ENCODE data around the gene SNAP23.
"Not testable (repeated sequence)": the region's sequence is repeated elsewhere in the genome, so short reads cannot be mapped to it uniquely, and the experiment has no call there.

Gene SNAP23

GRCh38 chr15:42533246-42533645 lies 37.8 kb downstream of the SNAP23 start:
- Histone ChIP-seq H3K4me3 (ENCODE audit: low read length) (no peak overlapping the region), H3K4me1 (ENCODE audit: control insufficient read depth, insufficient read depth, low read length) (no peaks in the 10 kb centered on the region), H3K27me3 (ENCODE audit: control insufficient read depth, insufficient read depth, low read length) (no peaks in the 10 kb centered on the region), H3K9ac (ENCODE audit: low read depth, low read length) (no peak overlapping the region), H3K9me3 (replicated peaks; ENCODE audit: low read length) (no peaks in the 10 kb centered on the region), H3K36me3 (ENCODE audit: insufficient read depth, low read length) (peaks cover 36% of the 10 kb centered on the region), H3K4me2 (ENCODE audit: low read length) (no peak overlapping the region)

DNA sequence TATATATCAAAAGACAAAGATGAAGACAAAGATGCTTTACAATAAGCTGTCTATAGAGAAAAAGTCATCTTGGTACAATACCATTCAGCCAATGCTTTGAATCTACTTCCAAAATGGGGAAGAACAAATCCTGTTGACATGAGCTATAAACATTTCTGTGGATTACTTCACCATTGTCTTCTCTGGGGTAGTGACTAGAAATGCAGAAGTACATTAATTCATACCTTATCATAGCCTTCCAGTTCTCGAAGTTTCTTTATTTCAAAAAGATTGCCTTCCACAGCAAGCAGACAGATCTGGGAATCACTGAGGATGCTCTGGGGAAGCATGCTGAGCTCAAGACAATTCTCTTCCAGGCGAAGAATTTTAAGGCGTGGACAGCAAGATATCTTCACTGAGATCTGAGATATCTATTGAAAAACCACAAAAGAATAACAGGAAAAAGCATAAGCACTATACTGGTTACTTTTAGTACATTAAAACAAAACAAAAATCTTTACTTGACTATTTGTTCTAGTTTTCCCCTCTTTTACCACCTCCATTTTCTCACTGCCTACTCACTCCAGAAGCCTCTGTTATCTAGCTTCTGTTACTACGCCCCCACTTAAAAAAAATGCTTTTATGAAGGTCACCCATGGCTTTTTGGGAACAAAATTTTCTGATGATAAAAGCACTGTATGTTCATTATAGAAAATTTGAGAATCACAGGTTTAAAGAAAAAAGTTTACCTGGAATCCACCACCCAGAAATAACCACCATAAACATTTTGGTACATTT lies 49.6 kb downstream of the SNAP23 start:
- Histone ChIP-seq H3K4me2 (ENCODE audit: low read length) (no peak overlapping the region), H3K36me3 (ENCODE audit: insufficient read depth, low read length) (peaks cover 23% of the 10 kb centered on the region), H3K9me3 (replicated peaks; ENCODE audit: low read length) (no peaks in the 10 kb centered on the region), H3K4me1 (ENCODE audit: control insufficient read depth, insufficient read depth, low read length) (peaks cover 22% of the 10 kb centered on the region), H3K27me3 (ENCODE audit: control insufficient read depth, insufficient read depth, low read length) (no peaks in the 10 kb centered on the region), H3K9ac (ENCODE audit: low read depth, low read length) (no peak overlapping the region), H3K4me3 (ENCODE audit: low read length) (no peak overlapping the region)

DNA sequence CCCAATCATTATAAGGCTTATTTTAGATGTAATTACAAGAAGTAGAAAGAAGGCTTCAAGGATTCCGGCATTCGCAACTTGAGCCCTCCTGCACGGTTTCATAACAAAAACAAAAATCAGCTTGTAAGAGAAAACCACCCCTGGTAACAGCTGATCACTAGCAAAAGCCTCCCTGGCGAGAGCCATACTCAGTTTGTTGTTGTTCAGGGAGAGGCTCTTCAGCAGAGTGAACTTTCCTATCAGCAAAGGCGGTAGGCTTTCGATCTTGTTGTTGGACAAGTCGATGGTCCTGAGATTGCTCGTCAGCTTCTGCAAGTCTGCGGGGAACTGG lies 52.4 kb downstream of the SNAP23 start:
- H3K4me2 ChIP-seq (ENCODE audit: low read length) = peak overlapping the region; percentile 85
- peaks cover 22% of the 10 kb centered on the region for H3K4me1 ChIP-seq (ENCODE audit: control insufficient read depth, insufficient read depth, low read length)
- H3K9me3 ChIP-seq (replicated peaks; ENCODE audit: low read length) = no peaks in the 10 kb centered on the region
- H3K36me3 ChIP-seq (ENCODE audit: insufficient read depth, low read length) = peaks cover 23% of the 10 kb centered on the region
- no peaks in the 10 kb centered on the region for H3K27me3 ChIP-seq (ENCODE audit: control insufficient read depth, insufficient read depth, low read length)
- H3K4me3 ChIP-seq (ENCODE audit: low read length) = peak overlapping the region; percentile 99
- H3K9ac ChIP-seq (ENCODE audit: low read depth, low read length) = peak overlapping the region; percentile 96

- no peaks in the 10 kb centered on the region for H3K27me3 ChIP-seq (ENCODE audit: control insufficient read depth, insufficient read depth, low read length)
- peaks cover 21% of the 10 kb centered on the region for H3K36me3 ChIP-seq (ENCODE audit: insufficient read depth, low read length)
- H3K9ac ChIP-seq (ENCODE audit: low read depth, low read length) = peak within 1 kb of the TSS; percentile 96
- H3K9me3 ChIP-seq (replicated peaks; ENCODE audit: low read length) = no peaks in the 10 kb centered on the region
- H3K4me1 ChIP-seq (ENCODE audit: control insufficient read depth, insufficient read depth, low read length) = peaks cover 22% of the 10 kb centered on the region
- peak within 1 kb of the TSS; percentile 99 for H3K4me3 ChIP-seq (ENCODE audit: low read length)
- peak within 1 kb of the TSS; percentile 85 for H3K4me2 ChIP-seq (ENCODE audit: low read length)
Observed at GRCh38 chr15:42548249-42549031, 53.0 kb downstream of the SNAP23 start, which contains the start of the genes HAUS2 and LRRC57. Gene HAUS2 (plus strand): TSS chr15:42548838. CDS start chr15:42548873, 35 bp downstream. Gene LRRC57 (minus strand): TSS chr15:42548793. CDS start chr15:42548434, 359 bp downstream.

DNA sequence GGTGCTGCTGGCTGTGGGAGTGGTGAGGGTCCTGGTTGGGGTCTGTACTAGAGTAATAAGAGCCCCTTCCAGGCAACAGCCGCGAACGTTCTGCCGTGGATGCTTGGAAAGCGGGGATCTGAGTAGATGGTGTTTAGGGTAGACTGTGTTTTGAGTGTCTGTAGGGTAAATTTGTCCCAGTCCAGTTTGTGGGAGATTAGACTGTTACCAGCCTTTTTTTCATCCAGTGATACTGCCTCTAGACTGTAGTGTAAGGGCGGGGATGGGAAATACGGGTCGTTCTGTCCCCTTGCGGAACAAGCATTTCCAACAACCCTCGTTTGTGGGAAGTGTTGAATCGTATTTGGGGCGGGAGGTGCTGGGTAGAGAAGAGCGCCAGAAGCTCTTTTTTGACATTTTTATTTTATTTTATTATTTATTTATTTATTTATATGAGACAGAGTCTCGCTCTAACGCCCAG lies 53.6 kb downstream of the SNAP23 start:
- Histone ChIP-seq H3K9ac (ENCODE audit: low read depth, low read length) (peak overlapping the region; percentile 96), H3K9me3 (replicated peaks; ENCODE audit: low read length) (no peaks in the 10 kb centered on the region), H3K27me3 (ENCODE audit: control insufficient read depth, insufficient read depth, low read length) (no peaks in the 10 kb centered on the region), H3K4me3 (ENCODE audit: low read length) (peak overlapping the region; percentile 99), H3K36me3 (ENCODE audit: insufficient read depth, low read length) (peaks cover 14% of the 10 kb centered on the region), H3K4me1 (ENCODE audit: control insufficient read depth, insufficient read depth, low read length) (peaks cover 22% of the 10 kb centered on the region), H3K4me2 (ENCODE audit: low read length) (peak overlapping the region; percentile 85)

DNA sequence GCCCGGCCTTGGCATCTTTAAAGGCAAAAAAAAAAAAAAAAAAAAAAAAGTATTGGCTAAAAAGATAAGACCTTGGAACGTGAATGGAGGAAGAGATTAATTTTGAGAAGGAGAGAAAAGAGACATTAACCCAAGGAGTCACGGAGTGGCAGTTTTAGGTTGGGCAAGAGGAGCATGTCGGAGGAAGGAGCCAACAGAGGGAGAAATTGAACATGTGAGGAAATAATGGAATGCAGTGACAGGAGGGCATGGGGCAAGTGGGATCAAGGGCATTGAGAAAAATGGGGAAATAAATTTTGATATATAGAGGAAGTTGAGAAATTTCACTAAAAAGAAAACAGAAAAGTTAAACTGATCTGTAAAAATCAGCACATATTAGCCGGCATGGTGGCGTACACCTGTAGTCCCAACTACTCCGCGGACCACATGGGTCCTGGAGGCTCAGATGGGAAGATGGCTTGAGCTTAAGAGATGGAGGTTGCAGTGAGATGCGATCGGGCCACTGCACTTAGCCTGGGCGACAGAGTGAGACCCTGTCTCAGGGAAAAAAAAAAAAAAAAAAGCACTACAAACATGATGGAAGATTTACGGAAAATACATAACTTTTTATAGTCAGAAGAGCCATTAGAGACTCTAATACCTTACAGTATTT lies 54.4 kb downstream of the SNAP23 start:
- Histone ChIP-seq H3K27me3 (ENCODE audit: control insufficient read depth, insufficient read depth, low read length) (no peaks in the 10 kb centered on the region), H3K4me1 (ENCODE audit: control insufficient read depth, insufficient read depth, low read length) (peaks cover 22% of the 10 kb centered on the region), H3K4me2 (ENCODE audit: low read length) (peak overlapping the region; percentile 85), H3K9me3 (replicated peaks; ENCODE audit: low read length) (no peaks in the 10 kb centered on the region), H3K36me3 (ENCODE audit: insufficient read depth, low read length) (peaks cover 9% of the 10 kb centered on the region), H3K9ac (ENCODE audit: low read depth, low read length) (peak overlapping the region; percentile 96), H3K4me3 (ENCODE audit: low read length) (peak overlapping the region; percentile 64)

DNA sequence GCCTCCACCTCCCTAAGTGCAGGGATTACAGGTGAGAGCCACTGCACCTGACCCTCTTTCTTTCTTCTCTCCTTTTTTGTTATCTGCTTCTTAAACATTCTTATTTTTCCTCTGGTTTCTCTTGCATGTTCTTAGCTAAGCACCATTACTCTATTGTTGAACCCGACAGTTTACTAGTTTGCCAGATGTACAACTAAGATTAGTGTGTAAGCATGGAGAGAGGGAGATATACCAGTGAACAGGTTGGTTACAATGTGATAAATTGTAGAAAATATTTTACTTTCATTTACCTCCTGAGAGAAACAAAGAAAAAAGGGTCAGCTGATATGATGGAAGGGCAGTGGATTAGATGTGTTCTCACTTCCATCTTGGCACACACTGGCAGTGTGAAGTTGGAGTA lies 58.1 kb downstream of the SNAP23 start:
- no peak overlapping the region for H3K9ac ChIP-seq (ENCODE audit: low read depth, low read length)
- no peaks in the 10 kb centered on the region for H3K9me3 ChIP-seq (replicated peaks; ENCODE audit: low read length)
- no peak overlapping the region for H3K4me3 ChIP-seq (ENCODE audit: low read length)
- peaks cover under 1% of the 10 kb centered on the region for H3K36me3 ChIP-seq (ENCODE audit: insufficient read depth, low read length)
- no peaks in the 10 kb centered on the region for H3K27me3 ChIP-seq (ENCODE audit: control insufficient read depth, insufficient read depth, low read length)
- no peak overlapping the region for H3K4me2 ChIP-seq (ENCODE audit: low read length)
- peaks cover 5% of the 10 kb centered on the region for H3K4me1 ChIP-seq (ENCODE audit: control insufficient read depth, insufficient read depth, low read length)

DNA sequence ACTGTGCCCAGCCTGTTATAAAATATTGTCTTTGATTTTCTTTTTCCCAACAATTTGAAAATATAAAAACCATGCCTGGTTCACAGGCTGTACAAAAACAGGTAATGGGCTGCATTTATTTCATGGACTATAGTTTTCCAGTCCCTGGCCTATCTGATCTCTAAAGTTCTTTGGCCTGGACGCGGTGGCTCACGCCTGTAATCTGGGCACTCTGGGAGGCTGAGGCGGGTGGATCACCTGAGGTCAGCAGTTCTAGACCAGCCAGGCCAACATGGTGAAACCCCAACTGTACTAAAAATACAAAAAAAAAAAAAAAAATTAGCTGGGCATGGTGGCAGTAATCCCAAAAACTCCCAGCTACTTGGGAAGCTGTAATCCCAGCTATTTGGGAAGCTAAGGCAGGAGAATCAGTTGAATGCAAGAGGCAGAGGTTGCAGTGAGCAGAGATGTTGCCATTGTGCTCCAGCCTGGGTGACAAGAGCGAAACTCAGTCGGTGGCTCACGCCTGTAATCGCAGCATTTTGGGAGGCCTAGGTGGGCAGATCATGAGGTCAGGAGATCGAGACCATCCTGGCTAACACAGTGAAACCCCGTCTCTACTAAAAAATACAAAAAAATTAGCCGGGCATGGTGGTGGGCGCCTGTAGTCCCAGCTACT lies 61.2 kb downstream of the SNAP23 start:
- peaks cover 15% of the 10 kb centered on the region for H3K36me3 ChIP-seq (ENCODE audit: insufficient read depth, low read length)

GRCh38 chr15:42558739-42559138 lies 63.3 kb downstream of the SNAP23 start:
- H3K9me3 ChIP-seq (replicated peaks; ENCODE audit: low read length) = no peaks in the 10 kb centered on the region
- H3K27me3 ChIP-seq (ENCODE audit: control insufficient read depth, insufficient read depth, low read length) = no peaks in the 10 kb centered on the region
- H3K4me1 ChIP-seq (ENCODE audit: control insufficient read depth, insufficient read depth, low read length) = no peaks in the 10 kb centered on the region
- H3K9ac ChIP-seq (ENCODE audit: low read depth, low read length) = no peak overlapping the region
- H3K4me2 ChIP-seq (ENCODE audit: low read length) = no peak overlapping the region
- H3K36me3 ChIP-seq (ENCODE audit: insufficient read depth, low read length) = peaks cover 26% of the 10 kb centered on the region
- no peak overlapping the region for H3K4me3 ChIP-seq (ENCODE audit: low read length)

More for the DNA sequence above, 61.2 kb downstream of the SNAP23 start:
- not testable (repeated sequence) for H3K4me1 ChIP-seq (ENCODE audit: control insufficient read depth, insufficient read depth, low read length); H3K4me2 ChIP-seq (ENCODE audit: low read length); H3K27me3 ChIP-seq (ENCODE audit: control insufficient read depth, insufficient read depth, low read length); H3K4me3 ChIP-seq (ENCODE audit: low read length); H3K9me3 ChIP-seq (replicated peaks; ENCODE audit: low read length); H3K9ac ChIP-seq (ENCODE audit: low read depth, low read length)

GRCh38 chr15:42575188-42576039 lies 80.0 kb downstream of the SNAP23 start, which contains the start of gene STARD9:
Gene STARD9 (plus strand): TSS chr15:42575606. CDS start chr15:42575716, 110 bp downstream.
- peaks cover 29% of the 10 kb centered on the region for H3K4me1 ChIP-seq (ENCODE audit: control insufficient read depth, insufficient read depth, low read length)
- peak within 1 kb of the TSS; percentile 85 for H3K9ac ChIP-seq (ENCODE audit: low read depth, low read length)
- H3K4me3 ChIP-seq (ENCODE audit: low read length) = peak within 1 kb of the TSS; percentile 89
- no peaks in the 10 kb centered on the region for H3K9me3 ChIP-seq (replicated peaks; ENCODE audit: low read length)
- H3K27me3 ChIP-seq (ENCODE audit: control insufficient read depth, insufficient read depth, low read length) = peaks cover 5% of the 10 kb centered on the region
- peak within 1 kb of the TSS; percentile 94 for H3K4me2 ChIP-seq (ENCODE audit: low read length)
- no peaks in the 10 kb centered on the region for H3K36me3 ChIP-seq (ENCODE audit: insufficient read depth, low read length)

All from skeletal muscle satellite cell (primary cell).